Dedifferentiated amniotic fluid mesenchymal stem cell (primary cell): ENCODE data around the gene ROPN1.
"Not testable (repeated sequence)": the region's sequence is repeated elsewhere in the genome, so short reads cannot be mapped to it uniquely, and the experiment has no call there.

Source experiments
- DNase-seq: peaks from one replicate; pipeline ENCODE4 v3.0.0-alpha.2; 2016; ENCODE audit errors: extremely low spot score

ROPN1 gene

GRCh38 chr3:123997543-123997942 is 5.6 kb upstream of the ROPN1 start:
- DNase-seq, result no peak

GRCh38 chr3:123993818-123994217 is 1.9 kb upstream of the ROPN1 start:
- DNase-seq, result no peak

- no peak for DNase-seq
These were observed 5.5 kb downstream of the ROPN1 start for GRCh38 chr3:123986427-123986826.

- DNase-seq, result no peak
These were observed 7.0 kb downstream of the ROPN1 start for GRCh38 chr3:123984957-123985356.

GRCh38 chr3:123984350-123984749 is 7.6 kb downstream of the ROPN1 start:
- no peak for DNase-seq

GRCh38 chr3:123981317-123981716 is 10.6 kb downstream of the ROPN1 start:
- not testable (repeated sequence) for DNase-seq

GRCh38 chr3:123980539-123980938 is 11.4 kb downstream of the ROPN1 start:
- DNase-seq, result no peak

- DNase-seq, result peak; percentile 47
These were observed 12.1 kb downstream of the ROPN1 start for GRCh38 chr3:123979525-123980501.

- DNase-seq, result not testable (repeated sequence)
These were observed 15.0 kb downstream of the ROPN1 start for GRCh38 chr3:123976904-123977303.

- DNase-seq, result not testable (repeated sequence)
These were observed 15.6 kb downstream of the ROPN1 start for GRCh38 chr3:123976181-123976898.

- DNase-seq, result not testable (repeated sequence)
These were observed 16.9 kb downstream of the ROPN1 start for GRCh38 chr3:123975030-123975429.

GRCh38 chr3:123971406-123971805 is 20.5 kb downstream of the ROPN1 start:
- no peak for DNase-seq

- not testable (repeated sequence) for DNase-seq
These were observed 24.7 kb downstream of the ROPN1 start for GRCh38 chr3:123967260-123967659.

- DNase-seq, result not testable (repeated sequence)
These were observed 25.1 kb downstream of the ROPN1 start for GRCh38 chr3:123966799-123967198.

GRCh38 chr3:123964793-123965192 is 27.1 kb downstream of the ROPN1 start:
- not testable (repeated sequence) for DNase-seq

GRCh38 chr3:123961508-123961856 is 30.4 kb downstream of the ROPN1 start:
- DNase-seq, result no peak

- peak; percentile 97 for DNase-seq
These were observed 31.0 kb downstream of the ROPN1 start, which contains the start of gene CCDC14 for GRCh38 chr3:123960781-123961507. Gene CCDC14 (minus strand): TSS chr3:123961229. CDS start chr3:123961173, 56 bp downstream.

GRCh38 chr3:123953735-123954134 is 38.2 kb downstream of the ROPN1 start:
- DNase-seq, result no peak

- no peak for DNase-seq
These were observed 38.9 kb downstream of the ROPN1 start for GRCh38 chr3:123952844-123953520.

GRCh38 chr3:123951522-123952447 is 40.1 kb downstream of the ROPN1 start:
- DNase-seq, result no peak
